ENCODE results near the gene CTF1.
"Not testable (repeated sequence)": the region's sequence is repeated elsewhere in the genome, so short reads cannot be mapped to it uniquely, and the experiment has no call there.

Gene CTF1

DNA sequence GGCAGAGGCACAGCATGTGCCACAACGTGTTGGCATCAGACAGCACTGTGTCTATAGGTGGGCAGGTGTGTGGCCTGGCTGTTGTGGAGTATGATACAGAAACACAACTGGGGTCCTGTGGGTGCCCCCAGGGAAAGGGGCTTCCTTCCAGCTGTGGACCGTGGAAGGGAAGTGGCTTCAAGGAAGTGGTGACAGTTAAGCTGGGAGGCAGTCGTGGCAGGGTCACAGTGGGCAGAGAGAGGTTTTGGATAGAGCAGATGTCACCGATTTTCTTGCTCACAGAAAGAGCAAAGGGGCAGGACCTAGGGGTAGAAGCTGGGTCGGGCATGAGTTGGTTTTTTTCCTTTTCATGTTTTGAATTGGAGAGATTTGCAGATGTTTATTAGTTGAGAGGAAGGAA, 41.3 kb downstream of the CTF1 start:
- Histone ChIP-seq H2BK5ac (ENCODE audit: low read length) (no peak overlapping the region), H3K4me3 (ENCODE audit: low read length) (no peak overlapping the region), H3K27ac (ENCODE audit: low read depth, low read length) (no peak overlapping the region), H4K5ac (ENCODE audit: low read length) (no peak overlapping the region), H3K4me2 (ENCODE audit: low read length) (no peak overlapping the region), H3K4me1 (ENCODE audit: control insufficient read depth, low read depth, low read length) (no peaks in the 10 kb centered on the region), H3K4ac (ENCODE audit: low read depth, low read length) (no peak overlapping the region), H3K27me3 (ENCODE audit: insufficient read depth, low read length, poor library complexity) (no peaks in the 10 kb centered on the region), H2BK15ac (replicated peaks; ENCODE audit: low read depth) (no peak overlapping the region), H3K18ac (ENCODE audit: low read length) (no peak overlapping the region), H3K79me2 (ENCODE audit: control insufficient read depth, insufficient read depth, low read length) (no peaks in the 10 kb centered on the region), H3K36me3 (ENCODE audit: control insufficient read depth, insufficient read depth, low read length) (peaks cover 9% of the 10 kb centered on the region), H4K8ac (ENCODE audit: low read depth, low read length) (no peak overlapping the region), H3K23ac (ENCODE audit: low read length) (no peak overlapping the region), H3K9ac (ENCODE audit: low read length) (no peak overlapping the region), H3K79me1 (ENCODE audit: low read length) (no peaks in the 10 kb centered on the region), H2AK5ac (ENCODE audit: low read length) (no peak overlapping the region), H3K56ac (ENCODE audit: low read length) (no peak overlapping the region), H2BK120ac (ENCODE audit: low read depth, low read length) (no peak overlapping the region)
- no CpG with 5 or more reads among the region's 5 CpGs for WGBS (ENCODE audit: extremely low coverage, insufficient coverage, low lambda C conversion rate)
- DNase-seq, result no peak

DNA sequence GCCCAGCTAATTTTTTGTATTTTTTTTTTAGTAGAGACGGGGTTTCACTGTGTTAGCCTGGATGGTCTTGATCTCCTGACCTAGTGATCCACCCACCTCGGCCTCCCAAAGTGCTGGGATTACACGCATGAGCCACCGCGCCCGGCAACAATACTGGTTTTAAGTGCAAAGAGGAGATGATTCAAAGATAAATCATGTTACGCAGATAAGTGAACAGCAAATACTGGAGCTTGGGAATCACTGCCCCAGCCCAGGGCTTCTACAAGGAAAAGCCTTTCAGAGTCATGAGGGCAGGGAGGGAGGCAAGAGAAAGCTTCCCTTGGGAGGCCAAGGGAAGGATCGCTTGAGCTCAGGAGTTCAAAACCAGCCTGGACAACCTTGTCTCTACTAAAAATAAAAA, 43.2 kb downstream of the CTF1 start:
- DNase-seq; H4K5ac ChIP-seq (ENCODE audit: low read length); H3K4me2 ChIP-seq (ENCODE audit: low read length); H2BK15ac ChIP-seq (replicated peaks; ENCODE audit: low read depth); H2BK120ac ChIP-seq (ENCODE audit: low read depth, low read length); H3K9ac ChIP-seq (ENCODE audit: low read length); H4K8ac ChIP-seq (ENCODE audit: low read depth, low read length); H3K79me1 ChIP-seq (ENCODE audit: low read length); H3K4me3 ChIP-seq (ENCODE audit: low read length); H2AK5ac ChIP-seq (ENCODE audit: low read length); H2BK5ac ChIP-seq (ENCODE audit: low read length); H3K18ac ChIP-seq (ENCODE audit: low read length); H3K27ac ChIP-seq (ENCODE audit: low read depth, low read length); H3K27me3 ChIP-seq (ENCODE audit: insufficient read depth, low read length, poor library complexity); H3K79me2 ChIP-seq (ENCODE audit: control insufficient read depth, insufficient read depth, low read length); H3K4ac ChIP-seq (ENCODE audit: low read depth, low read length); H3K23ac ChIP-seq (ENCODE audit: low read length); H3K4me1 ChIP-seq (ENCODE audit: control insufficient read depth, low read depth, low read length); H3K56ac ChIP-seq (ENCODE audit: low read length): not testable (repeated sequence)
- peaks cover 13% of the 10 kb centered on the region for H3K36me3 ChIP-seq (ENCODE audit: control insufficient read depth, insufficient read depth, low read length)
- no CpG with 5 or more reads among the region's 8 CpGs for WGBS (ENCODE audit: extremely low coverage, insufficient coverage, low lambda C conversion rate)

DNA sequence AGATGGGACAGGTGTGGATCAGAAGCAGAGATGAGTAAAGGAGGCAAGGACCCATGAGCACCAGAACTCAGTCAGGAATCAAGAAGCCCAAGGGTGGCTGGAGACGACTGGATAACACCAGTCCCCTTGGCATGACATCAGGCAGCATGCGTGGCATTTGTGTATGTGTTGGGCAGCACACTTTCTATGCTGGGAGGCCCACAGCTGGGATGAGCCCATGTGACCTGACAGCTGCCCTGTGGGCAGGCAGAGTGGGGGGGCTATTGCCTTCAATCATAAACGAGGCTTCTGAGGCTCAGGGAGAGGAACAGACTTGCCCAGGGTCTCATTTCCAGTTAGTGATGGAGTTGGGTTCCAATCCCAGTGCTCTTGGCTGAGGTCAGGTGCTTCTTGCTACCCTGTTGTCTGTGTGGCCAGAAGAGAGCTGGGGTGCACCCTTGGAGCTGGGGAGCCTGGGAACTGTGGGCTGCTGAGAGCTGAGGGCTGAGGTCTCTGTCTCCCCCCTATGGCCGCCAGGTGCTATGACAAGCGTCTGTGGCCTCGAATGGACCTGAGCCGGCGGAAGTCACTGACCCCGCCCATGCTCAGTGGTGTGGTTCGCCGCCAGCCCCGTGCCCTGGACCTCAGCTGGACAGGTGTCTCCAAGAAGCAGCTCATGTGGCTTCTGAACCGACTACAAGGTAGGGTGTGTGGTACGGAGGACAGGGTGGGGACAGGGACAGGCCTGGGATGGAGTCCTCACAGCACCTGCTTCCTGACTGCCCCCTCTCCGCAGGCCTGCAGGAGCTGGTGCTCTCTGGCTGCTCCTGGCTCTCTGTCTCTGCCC, 45.4 kb downstream of the CTF1 start:
- Histone ChIP-seq H3K36me3 (ENCODE audit: control insufficient read depth, insufficient read depth, low read length) (peaks cover 9% of the 10 kb centered on the region), H3K9ac (ENCODE audit: low read length) (peak overlapping the region; percentile 33), H3K79me2 (ENCODE audit: control insufficient read depth, insufficient read depth, low read length) (no peaks in the 10 kb centered on the region), H3K79me1 (ENCODE audit: low read length) (peaks cover 2% of the 10 kb centered on the region), H2BK120ac (ENCODE audit: low read depth, low read length) (no peak overlapping the region), H3K18ac (ENCODE audit: low read length) (no peak overlapping the region), H3K27me3 (ENCODE audit: insufficient read depth, low read length, poor library complexity) (no peaks in the 10 kb centered on the region), H3K4ac (ENCODE audit: low read depth, low read length) (no peak overlapping the region), H3K56ac (ENCODE audit: low read length) (peak overlapping the region; percentile 35), H3K23ac (ENCODE audit: low read length) (no peak overlapping the region), H3K27ac (ENCODE audit: low read depth, low read length) (no peak overlapping the region), H3K4me1 (ENCODE audit: control insufficient read depth, low read depth, low read length) (no peaks in the 10 kb centered on the region), H4K5ac (ENCODE audit: low read length) (no peak overlapping the region), H3K4me3 (ENCODE audit: low read length) (no peak overlapping the region), H2AK5ac (ENCODE audit: low read length) (no peak overlapping the region), H3K4me2 (ENCODE audit: low read length) (no peak overlapping the region), H4K8ac (ENCODE audit: low read depth, low read length) (no peak overlapping the region), H2BK15ac (replicated peaks; ENCODE audit: low read depth) (no peak overlapping the region), H2BK5ac (ENCODE audit: low read length) (no peak overlapping the region)
- no CpG with 5 or more reads among the region's 15 CpGs for WGBS (ENCODE audit: extremely low coverage, insufficient coverage, low lambda C conversion rate)
- DNase-seq, result peak; percentile 79

DNA sequence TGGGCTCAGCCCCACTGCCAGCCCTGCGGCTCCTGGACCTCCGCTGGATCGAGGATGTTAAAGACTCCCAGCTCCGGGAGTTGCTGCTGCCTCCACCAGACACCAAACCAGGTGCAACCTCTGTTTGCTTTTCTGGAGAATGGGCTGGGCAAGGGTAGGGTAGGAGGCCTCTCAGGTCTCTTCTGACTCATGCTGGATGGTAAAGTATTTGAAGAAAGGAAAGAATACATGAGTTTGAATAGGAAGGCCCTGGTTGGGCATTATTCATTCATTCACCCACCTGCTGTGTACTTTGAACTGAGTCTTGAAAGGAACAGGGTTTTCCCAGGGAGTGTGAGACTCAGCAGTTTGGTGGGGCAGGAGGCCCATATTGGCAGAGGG, 46.0 kb downstream of the CTF1 start:
- no CpG with 5 or more reads among the region's 4 CpGs for WGBS (ENCODE audit: extremely low coverage, insufficient coverage, low lambda C conversion rate)
- Histone ChIP-seq H3K27ac (ENCODE audit: low read depth, low read length) (no peak overlapping the region), H3K4ac (ENCODE audit: low read depth, low read length) (no peak overlapping the region)

DNA sequence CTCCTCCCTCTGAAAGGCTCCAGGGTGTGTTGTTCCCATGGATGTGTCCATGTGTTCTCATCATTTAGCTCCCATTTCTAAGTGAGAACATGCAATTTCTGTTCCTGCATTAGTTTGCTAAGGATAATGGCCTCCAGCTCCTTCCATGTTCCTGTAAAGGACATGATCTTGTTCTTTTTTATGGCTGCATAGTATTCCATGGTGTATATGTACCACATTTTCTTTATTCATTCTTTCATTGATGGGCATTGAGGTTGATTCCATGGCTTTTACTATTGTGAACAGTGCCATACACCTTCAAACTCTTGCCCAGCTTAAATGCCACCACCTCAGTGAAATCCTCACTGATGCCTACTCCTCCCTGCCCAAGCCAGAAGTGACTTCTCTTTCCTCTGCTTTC, 47.9 kb downstream of the CTF1 start:
- H3K27me3 ChIP-seq (ENCODE audit: insufficient read depth, low read length, poor library complexity), result no peaks in the 10 kb centered on the region
- H3K4ac ChIP-seq (ENCODE audit: low read depth, low read length), result no peak overlapping the region
- H2BK15ac ChIP-seq (replicated peaks; ENCODE audit: low read depth), result no peak overlapping the region
- peaks cover 8% of the 10 kb centered on the region for H3K36me3 ChIP-seq (ENCODE audit: control insufficient read depth, insufficient read depth, low read length)
- H3K9ac ChIP-seq (ENCODE audit: low read length), result no peak overlapping the region
- H3K4me3 ChIP-seq (ENCODE audit: low read length), result no peak overlapping the region
- H3K23ac ChIP-seq (ENCODE audit: low read length), result no peak overlapping the region
- no peak overlapping the region for H3K56ac ChIP-seq (ENCODE audit: low read length)
- H3K27ac ChIP-seq (ENCODE audit: low read depth, low read length), result no peak overlapping the region
- H3K79me2 ChIP-seq (ENCODE audit: control insufficient read depth, insufficient read depth, low read length), result no peaks in the 10 kb centered on the region
- DNase-seq, result no peak
- H3K18ac ChIP-seq (ENCODE audit: low read length), result no peak overlapping the region
- peaks cover 2% of the 10 kb centered on the region for H3K4me1 ChIP-seq (ENCODE audit: control insufficient read depth, low read depth, low read length)
- no peak overlapping the region for H4K5ac ChIP-seq (ENCODE audit: low read length)
- H2BK120ac ChIP-seq (ENCODE audit: low read depth, low read length), result no peak overlapping the region
- H3K4me2 ChIP-seq (ENCODE audit: low read length), result no peak overlapping the region
- no peak overlapping the region for H2BK5ac ChIP-seq (ENCODE audit: low read length)
- H3K79me1 ChIP-seq (ENCODE audit: low read length), result peaks cover 2% of the 10 kb centered on the region
- H4K8ac ChIP-seq (ENCODE audit: low read depth, low read length), result no peak overlapping the region
- no peak overlapping the region for H2AK5ac ChIP-seq (ENCODE audit: low read length)

More for the DNA sequence above, 46.0 kb downstream of the CTF1 start:
- no peak overlapping the region for H3K18ac ChIP-seq (ENCODE audit: low read length)
- H3K4me3 ChIP-seq (ENCODE audit: low read length), result no peak overlapping the region
- no peaks in the 10 kb centered on the region for H3K79me2 ChIP-seq (ENCODE audit: control insufficient read depth, insufficient read depth, low read length)
- peaks cover 2% of the 10 kb centered on the region for H3K79me1 ChIP-seq (ENCODE audit: low read length)
- no peak overlapping the region for H2AK5ac ChIP-seq (ENCODE audit: low read length)
- DNase-seq, result no peak
- H3K56ac ChIP-seq (ENCODE audit: low read length), result peak overlapping the region; percentile 35
- no peak overlapping the region for H4K8ac ChIP-seq (ENCODE audit: low read depth, low read length)
- H2BK5ac ChIP-seq (ENCODE audit: low read length), result no peak overlapping the region
- no peak overlapping the region for H3K9ac ChIP-seq (ENCODE audit: low read length)
- H4K5ac ChIP-seq (ENCODE audit: low read length), result no peak overlapping the region
- H2BK15ac ChIP-seq (replicated peaks; ENCODE audit: low read depth), result no peak overlapping the region
- peaks cover 8% of the 10 kb centered on the region for H3K36me3 ChIP-seq (ENCODE audit: control insufficient read depth, insufficient read depth, low read length)
- H2BK120ac ChIP-seq (ENCODE audit: low read depth, low read length), result no peak overlapping the region
- no peak overlapping the region for H3K23ac ChIP-seq (ENCODE audit: low read length)
- H3K4me2 ChIP-seq (ENCODE audit: low read length), result no peak overlapping the region
- H3K4me1 ChIP-seq (ENCODE audit: control insufficient read depth, low read depth, low read length), result no peaks in the 10 kb centered on the region
- H3K27me3 ChIP-seq (ENCODE audit: insufficient read depth, low read length, poor library complexity), result no peaks in the 10 kb centered on the region
